ENCODE results near the gene XPO6. TPM values are rescaled to one million over a fixed set of nuclear protein-coding genes. Genes with fewer than 3 reads are reported as not detected.

Gene XPO6
- total RNA-seq, 1 experiment from 2014 or later, result 162 TPM

DNA sequence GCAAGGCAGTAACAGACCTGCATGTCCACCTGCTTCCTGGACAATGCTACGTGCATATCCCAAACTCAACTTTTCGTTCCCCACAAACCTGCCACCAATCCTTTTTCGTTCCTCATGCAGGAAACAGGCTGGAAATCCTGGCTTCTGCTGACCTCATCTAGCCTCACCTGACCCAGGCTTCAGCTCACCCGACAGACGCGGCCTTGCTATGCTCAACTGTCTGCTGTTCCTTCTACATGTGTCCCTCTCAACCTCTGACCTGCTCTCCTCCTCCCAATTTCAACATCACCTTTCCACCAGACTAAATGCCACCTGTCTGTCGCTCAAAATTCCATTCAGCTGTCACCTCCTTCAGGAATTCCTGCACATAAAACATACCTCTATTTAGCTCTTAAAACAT lies 44.5 kb downstream of the XPO6 start:
- DNase-seq (ENCODE audit: low read depth, low spot score) (no peak), ATAC-seq (no peak)
- Histone ChIP-seq H3K4me1 (ENCODE audit: control insufficient read depth in 1 of 2, insufficient read depth in 2 of 2, low read length in 2 of 2) (peaks cover 0 to 11% of the 10 kb centered on the region in 2 experiments; a peak in 2 of 4 replicates), H3K9me2 (ENCODE audit: insufficient read depth) (no peaks in the 10 kb centered on the region), H3K4me2 (ENCODE audit: low read length) (peak overlapping the region; percentile 24; the same call in 1 of the 2 replicates), H3K27me3 (ENCODE audit: insufficient read depth, low read length) (no peaks in the 10 kb centered on the region), H3K9ac (ENCODE audit: low read length) (no peak overlapping the region), H3K79me2 (ENCODE audit: insufficient read depth, low read length) (peaks cover 95% of the 10 kb centered on the region), H3K36me3 (ENCODE audit: control insufficient read depth in 1 of 2, insufficient read depth in 2 of 2, low read length in 2 of 2) (peaks cover 16 to 68% of the 10 kb centered on the region in 2 experiments; a peak in 3 of 4 replicates), H3K27ac (ENCODE audit: low read depth, low read length) (0 out of 2 replicates have a peak overlapping the region, but pooled peaks have one; percentile 15), H3K9me3 (ENCODE audit: control insufficient read depth in 1 of 2, insufficient read depth in 1 of 2, low read depth in 1 of 2, low read length in 2 of 2) (no peaks in the 10 kb centered on the region), H2AFZ (ENCODE audit: low read depth, low read length, poor library complexity, severe bottlenecking) (no peak overlapping the region), H3K4me3 (replicated peaks in 1 of 2; ENCODE audit: low read depth in 1 of 2, low read length in 2 of 2) (no peak overlapping the region), H4K20me1 (ENCODE audit: insufficient read depth) (peaks cover 12% of the 10 kb centered on the region; the same call in 1 of the 2 replicates)
- POLR2A ChIA-PET, result interaction anchor here (0.8 kb wide), 1 partner anchor 9 kb away, joined by 4 read pairs; no protein-coding TSS in a partner anchor
- CTCF ChIA-PET, result no interaction called here
- no peak for TF ChIP-seq POLR2AphosphoS5 (IDR thresholded peaks at IDR 0.05; ENCODE audit: low read depth, low read length)
- TF ChIP-seq, protein P1, sequence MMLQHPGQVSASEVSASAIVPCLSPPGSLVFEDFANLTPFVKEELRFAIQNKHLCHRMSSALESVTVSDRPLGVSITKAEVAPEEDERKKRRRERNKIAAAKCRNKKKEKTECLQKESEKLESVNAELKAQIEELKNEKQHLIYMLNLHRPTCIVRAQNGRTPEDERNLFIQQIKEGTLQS (IDR thresholded peaks at IDR 0.05), result no peak
- TF ChIP-seq RAD21 (IDR thresholded peaks at IDR 0.05; ENCODE audit: low read depth), result no peak
- intact Hi-C loops (cut with micrococcal nuclease), result loop anchor here (5.0 kb wide), 2 partner anchors 35 to 50 kb away; no protein-coding TSS in a partner anchor
- RAD21 ChIA-PET (ENCODE audit: low non-redundant PET in 1 of 2, low total read pairs in 2 of 2, uncharacterized antibody in 2 of 2, unreplicated experiment in 2 of 2), result no interaction called here
- no TSS peak for BruUV-seq (replicated peaks)

DNA sequence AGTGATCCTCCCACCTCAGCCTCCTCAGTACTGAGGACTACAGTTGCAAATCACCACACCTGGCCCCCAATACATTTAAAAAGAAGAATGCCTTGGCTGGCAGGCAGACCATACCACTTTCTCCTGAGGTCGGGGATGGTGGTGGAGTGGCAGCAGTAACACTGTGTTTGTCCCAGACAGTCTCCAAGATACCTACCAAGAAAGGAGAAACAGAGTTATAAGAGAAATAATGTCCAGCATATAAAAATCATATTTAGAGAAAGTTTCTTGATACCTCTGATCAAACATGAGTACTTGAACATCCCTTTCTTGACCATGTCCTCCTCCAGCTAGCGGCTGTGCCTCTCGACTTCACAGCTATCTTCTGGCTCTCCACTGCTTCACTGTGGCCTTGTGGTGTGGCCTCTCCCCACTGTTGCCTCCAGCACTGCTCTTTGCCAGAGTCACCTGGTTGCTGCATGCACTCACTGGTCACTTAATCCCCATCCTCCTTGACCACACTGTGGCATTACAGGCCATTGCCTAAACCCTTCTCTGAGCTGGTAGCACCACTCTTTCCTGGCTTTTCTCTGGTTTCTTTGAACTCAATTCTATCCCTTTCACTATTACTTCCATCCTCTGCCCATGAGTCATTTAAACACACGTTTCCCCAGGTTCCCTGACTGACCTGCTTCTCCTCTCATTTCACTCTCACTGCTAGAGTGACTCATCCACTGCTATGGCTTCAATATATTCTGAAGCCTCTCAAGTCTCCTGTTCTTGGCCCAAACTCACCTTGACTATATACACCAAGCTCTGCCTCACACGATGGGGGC lies 45.2 kb downstream of the XPO6 start:
- Histone ChIP-seq H3K9me2 (ENCODE audit: insufficient read depth) (no peaks in the 10 kb centered on the region), H3K9me3 (ENCODE audit: control insufficient read depth in 1 of 2, insufficient read depth in 1 of 2, low read depth in 1 of 2, low read length in 2 of 2) (no peaks in the 10 kb centered on the region), H3K36me3 (ENCODE audit: control insufficient read depth in 1 of 2, insufficient read depth in 2 of 2, low read length in 2 of 2) (peaks cover 16 to 64% of the 10 kb centered on the region in 2 experiments; a peak in 3 of 4 replicates), H3K27me3 (ENCODE audit: insufficient read depth, low read length) (no peaks in the 10 kb centered on the region), H3K4me3 (replicated peaks in 1 of 2; ENCODE audit: low read depth in 1 of 2, low read length in 2 of 2) (no peak overlapping the region), H2AFZ (ENCODE audit: low read depth, low read length, poor library complexity, severe bottlenecking) (no peak overlapping the region), H3K4me2 (ENCODE audit: low read length) (peak overlapping the region; percentile 24; the same call in 1 of the 2 replicates), H3K27ac (ENCODE audit: low read depth, low read length) (0 out of 2 replicates have a peak overlapping the region, but pooled peaks have one; percentile 15), H3K79me2 (ENCODE audit: insufficient read depth, low read length) (peaks cover 95% of the 10 kb centered on the region), H4K20me1 (ENCODE audit: insufficient read depth) (peaks cover 18% of the 10 kb centered on the region; the same call in 1 of the 2 replicates), H3K4me1 (ENCODE audit: control insufficient read depth in 1 of 2, insufficient read depth in 2 of 2, low read length in 2 of 2) (peaks cover 0 to 11% of the 10 kb centered on the region in 2 experiments; a peak in 2 of 4 replicates), H3K9ac (ENCODE audit: low read length) (no peak overlapping the region)
- POLR2A ChIA-PET, result interaction anchor here (0.8 kb wide), 1 partner anchor 9 kb away, joined by 4 read pairs; no protein-coding TSS in a partner anchor
- RAD21 ChIA-PET (ENCODE audit: low non-redundant PET in 1 of 2, low total read pairs in 2 of 2, uncharacterized antibody in 2 of 2, unreplicated experiment in 2 of 2), result no interaction called here
- peak; percentile 53 for TF ChIP-seq JUND (IDR thresholded peaks at IDR 0.05)
- TF ChIP-seq SP1 (IDR thresholded peaks at IDR 0.05; ENCODE audit: low read depth), result 0 out of 2 replicates have a peak, but pooled peaks have one; percentile 16
- 0 out of 2 replicates have a peak, but pooled peaks have one; percentile 10 for TF ChIP-seq RAD21 (IDR thresholded peaks at IDR 0.05; ENCODE audit: low read depth)
- TF ChIP-seq FOSL1 (IDR thresholded peaks at IDR 0.05; ENCODE audit: low read depth), result peak; percentile 62
- TF ChIP-seq, protein P2, sequence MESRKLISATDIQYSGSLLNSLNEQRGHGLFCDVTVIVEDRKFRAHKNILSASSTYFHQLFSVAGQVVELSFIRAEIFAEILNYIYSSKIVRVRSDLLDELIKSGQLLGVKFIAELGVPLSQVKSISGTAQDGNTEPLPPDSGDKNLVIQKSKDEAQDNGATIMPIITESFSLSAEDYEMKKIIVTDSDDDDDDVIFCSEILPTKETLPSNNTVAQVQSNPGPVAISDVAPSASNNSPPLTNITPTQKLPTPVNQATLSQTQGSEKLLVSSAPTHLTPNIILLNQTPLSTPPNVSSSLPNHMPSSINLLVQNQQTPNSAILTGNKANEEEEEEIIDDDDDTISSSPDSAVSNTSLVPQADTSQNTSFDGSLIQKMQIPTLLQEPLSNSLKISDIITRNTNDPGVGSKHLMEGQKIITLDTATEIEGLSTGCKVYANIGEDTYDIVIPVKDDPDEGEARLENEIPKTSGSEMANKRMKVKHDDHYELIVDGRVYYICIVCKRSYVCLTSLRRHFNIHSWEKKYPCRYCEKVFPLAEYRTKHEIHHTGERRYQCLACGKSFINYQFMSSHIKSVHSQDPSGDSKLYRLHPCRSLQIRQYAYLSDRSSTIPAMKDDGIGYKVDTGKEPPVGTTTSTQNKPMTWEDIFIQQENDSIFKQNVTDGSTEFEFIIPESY (IDR thresholded peaks at IDR 0.05; ENCODE audit: extremely low read depth, insufficient replicate concordance, low read length), result no peak
- TF ChIP-seq, protein P3, sequence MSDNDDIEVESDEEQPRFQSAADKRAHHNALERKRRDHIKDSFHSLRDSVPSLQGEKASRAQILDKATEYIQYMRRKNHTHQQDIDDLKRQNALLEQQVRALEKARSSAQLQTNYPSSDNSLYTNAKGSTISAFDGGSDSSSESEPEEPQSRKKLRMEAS (IDR thresholded peaks at IDR 0.05), result 0 out of 2 replicates have a peak, but pooled peaks have one; percentile 39
- TF ChIP-seq, protein P1 (IDR thresholded peaks at IDR 0.05), result no peak
- intact Hi-C loops (cut with micrococcal nuclease), result loop anchor here (5.0 kb wide), 2 partner anchors 36 to 51 kb away; no protein-coding TSS in a partner anchor
- CTCF ChIA-PET, result no interaction called here
- ATAC-seq, result peak; percentile 62
- DNase-seq (ENCODE audit: low read depth, low spot score), result peak; percentile 13
- TSS peak; percentile 28 for BruUV-seq (replicated peaks)

All from HCT116 (cell line).